Measurements from ENCODE around the gene DBH.

Gene DBH

DNA sequence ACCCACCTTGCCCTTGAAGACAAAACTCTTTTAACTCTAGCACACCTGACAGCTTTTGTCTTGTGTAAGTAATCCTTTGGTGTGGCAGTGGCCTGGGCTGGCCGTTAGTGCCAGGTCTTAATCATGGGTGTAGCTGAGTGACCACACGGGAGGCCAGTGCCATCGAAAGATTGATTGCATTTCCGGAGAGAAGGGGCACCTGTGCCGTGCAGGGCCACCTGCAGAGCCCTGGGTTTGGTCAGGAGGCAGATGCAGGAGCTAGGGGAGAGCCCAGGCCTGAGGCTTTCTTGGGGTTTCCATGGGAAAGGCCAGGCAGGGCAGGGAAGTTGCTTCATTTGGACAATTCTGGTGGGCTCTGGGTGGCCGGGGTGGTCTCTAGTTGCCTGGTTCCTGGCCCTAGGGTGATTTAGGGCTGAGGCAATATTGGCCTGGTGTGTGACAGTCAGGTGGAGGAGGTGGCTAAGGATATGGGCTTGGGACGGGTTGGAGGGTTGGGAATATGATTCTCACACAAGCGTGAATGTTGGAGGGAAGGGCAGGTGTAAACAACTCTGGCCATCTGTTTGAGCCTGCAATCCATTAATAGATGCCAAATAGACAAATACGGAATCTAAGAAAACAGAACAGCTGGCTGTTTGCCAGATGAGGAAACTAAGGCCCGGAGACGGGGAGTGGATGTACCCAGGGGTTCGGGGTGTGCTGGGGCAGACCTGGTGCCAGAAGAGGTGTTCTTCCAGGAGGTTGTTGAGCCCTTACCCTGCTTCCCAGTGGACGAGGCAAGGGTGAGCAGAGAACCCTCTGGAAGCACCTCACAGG lies 4.6 kb downstream of the DBH start:
- no peak overlapping the region for H3K4me3 ChIP-seq (replicated peaks; ENCODE audit: low read depth, low read length)
- TF ChIP-seq, protein P1, sequence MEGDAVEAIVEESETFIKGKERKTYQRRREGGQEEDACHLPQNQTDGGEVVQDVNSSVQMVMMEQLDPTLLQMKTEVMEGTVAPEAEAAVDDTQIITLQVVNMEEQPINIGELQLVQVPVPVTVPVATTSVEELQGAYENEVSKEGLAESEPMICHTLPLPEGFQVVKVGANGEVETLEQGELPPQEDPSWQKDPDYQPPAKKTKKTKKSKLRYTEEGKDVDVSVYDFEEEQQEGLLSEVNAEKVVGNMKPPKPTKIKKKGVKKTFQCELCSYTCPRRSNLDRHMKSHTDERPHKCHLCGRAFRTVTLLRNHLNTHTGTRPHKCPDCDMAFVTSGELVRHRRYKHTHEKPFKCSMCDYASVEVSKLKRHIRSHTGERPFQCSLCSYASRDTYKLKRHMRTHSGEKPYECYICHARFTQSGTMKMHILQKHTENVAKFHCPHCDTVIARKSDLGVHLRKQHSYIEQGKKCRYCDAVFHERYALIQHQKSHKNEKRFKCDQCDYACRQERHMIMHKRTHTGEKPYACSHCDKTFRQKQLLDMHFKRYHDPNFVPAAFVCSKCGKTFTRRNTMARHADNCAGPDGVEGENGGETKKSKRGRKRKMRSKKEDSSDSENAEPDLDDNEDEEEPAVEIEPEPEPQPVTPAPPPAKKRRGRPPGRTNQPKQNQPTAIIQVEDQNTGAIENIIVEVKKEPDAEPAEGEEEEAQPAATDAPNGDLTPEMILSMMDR (IDR thresholded peaks at IDR 0.05; ENCODE audit: low read depth, low read length, missing control alignments), result no peak
- no peak for DNase-seq (ENCODE audit: extremely low read depth, low read depth)

DNA sequence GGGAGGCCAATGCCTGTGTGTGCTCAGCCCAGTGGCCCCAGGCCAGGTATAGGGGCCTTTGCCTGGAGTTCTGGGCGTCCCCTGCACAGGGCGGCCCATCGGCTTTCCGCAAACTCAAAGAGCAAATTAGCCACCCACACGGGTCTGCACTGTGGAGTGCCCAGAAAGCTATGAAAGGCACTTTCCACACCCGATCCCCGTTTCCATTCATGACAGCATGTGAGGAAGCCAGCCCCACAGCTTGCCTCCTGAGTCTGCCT lies 5.2 kb downstream of the DBH start:
- no peak overlapping the region for H3K4me3 ChIP-seq (replicated peaks; ENCODE audit: low read depth, low read length)
- DNase-seq (ENCODE audit: extremely low read depth, low read depth), result no peak
- TF ChIP-seq, protein P1 (IDR thresholded peaks at IDR 0.05; ENCODE audit: low read depth, low read length, missing control alignments), result no peak

DNA sequence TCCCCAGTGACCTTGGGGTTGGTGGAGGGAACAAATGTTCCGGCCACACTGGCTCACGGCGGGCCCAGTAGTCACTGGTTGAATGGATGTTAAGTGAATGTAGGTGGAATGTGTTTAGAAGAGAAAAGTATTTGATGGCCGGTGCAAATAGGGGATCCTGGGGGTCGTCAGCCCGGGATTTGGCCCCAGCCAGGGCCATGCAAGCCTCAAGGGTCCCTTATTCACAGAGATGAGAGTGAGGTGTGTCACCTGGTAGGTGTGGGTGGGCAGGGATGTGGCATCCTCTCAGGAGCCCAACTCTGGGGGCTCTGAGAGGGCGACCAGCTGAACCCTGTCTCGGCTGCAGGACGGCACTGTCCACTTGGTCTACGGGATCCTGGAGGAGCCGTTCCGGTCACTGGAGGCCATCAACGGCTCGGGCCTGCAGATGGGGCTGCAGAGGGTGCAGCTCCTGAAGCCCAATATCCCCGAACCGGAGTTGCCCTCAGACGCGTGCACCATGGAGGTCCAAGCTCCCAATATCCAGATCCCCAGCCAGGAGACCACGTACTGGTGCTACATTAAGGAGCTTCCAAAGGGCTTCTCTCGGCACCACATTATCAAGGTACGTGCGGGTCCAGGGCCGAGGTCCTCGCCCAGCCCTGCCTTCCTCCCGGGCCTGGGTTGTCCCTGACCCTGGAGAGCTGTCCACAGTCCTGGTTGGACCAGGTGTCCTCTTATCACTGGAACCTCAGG lies 5.9 kb downstream of the DBH start:
- no peak overlapping the region for H3K4me3 ChIP-seq (replicated peaks; ENCODE audit: low read depth, low read length)
- TF ChIP-seq, protein P1 (IDR thresholded peaks at IDR 0.05; ENCODE audit: low read depth, low read length, missing control alignments), result no peak
- DNase-seq (ENCODE audit: extremely low read depth, low read depth), result no peak

DNA sequence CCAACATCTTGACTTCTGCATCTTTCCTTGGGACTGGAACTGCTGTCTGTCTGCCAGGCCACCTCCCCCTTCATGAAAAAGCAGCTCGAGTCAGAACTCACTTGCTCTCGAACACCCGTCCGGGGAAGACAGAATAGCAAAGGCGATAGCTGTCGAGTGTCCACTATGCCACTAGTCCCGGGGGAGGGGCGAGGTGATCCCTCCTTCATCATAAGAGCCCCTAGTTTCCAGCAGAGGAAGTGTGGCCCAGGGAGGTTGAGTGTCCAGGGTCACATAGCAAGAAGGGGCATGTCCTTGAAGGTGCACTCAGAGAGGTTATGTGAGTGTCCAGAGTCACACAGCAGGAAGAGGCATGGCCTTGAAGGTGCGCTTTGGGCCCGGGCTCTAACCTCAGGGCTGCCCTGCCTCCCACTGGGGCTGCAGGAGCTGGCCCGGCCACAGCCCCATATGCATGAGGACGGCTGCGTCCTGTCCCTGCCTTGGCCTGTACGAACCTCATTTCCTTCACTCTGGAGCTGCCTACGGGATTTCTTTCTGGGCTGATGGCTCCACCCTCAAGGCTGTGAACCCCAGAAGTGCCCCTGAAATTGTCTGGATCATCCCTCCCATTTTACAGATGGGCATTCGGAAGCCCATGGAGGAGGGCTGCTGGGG lies 6.7 kb downstream of the DBH start:
- no peak for DNase-seq (ENCODE audit: extremely low read depth, low read depth)
- no peak overlapping the region for H3K4me3 ChIP-seq (replicated peaks; ENCODE audit: low read depth, low read length)
- TF ChIP-seq, protein P1 (IDR thresholded peaks at IDR 0.05; ENCODE audit: low read depth, low read length, missing control alignments), result no peak

DNA sequence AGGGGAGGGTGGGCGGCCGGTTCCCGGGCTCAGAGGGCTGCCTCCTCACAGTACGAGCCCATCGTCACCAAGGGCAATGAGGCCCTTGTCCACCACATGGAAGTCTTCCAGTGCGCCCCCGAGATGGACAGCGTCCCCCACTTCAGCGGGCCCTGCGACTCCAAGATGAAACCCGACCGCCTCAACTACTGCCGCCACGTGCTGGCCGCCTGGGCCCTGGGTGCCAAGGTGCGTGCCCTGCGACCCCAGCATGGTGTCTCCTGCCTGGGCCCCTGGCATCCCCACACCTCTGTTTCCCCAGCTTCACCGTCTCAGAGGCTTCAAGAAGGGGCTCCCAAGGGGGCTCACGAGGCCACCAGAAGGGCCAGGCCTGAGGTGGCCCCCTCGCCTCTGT lies 7.2 kb downstream of the DBH start:
- TF ChIP-seq, protein P1 (IDR thresholded peaks at IDR 0.05; ENCODE audit: low read depth, low read length, missing control alignments), result no peak
- no peak overlapping the region for H3K4me3 ChIP-seq (replicated peaks; ENCODE audit: low read depth, low read length)
- DNase-seq (ENCODE audit: extremely low read depth, low read depth), result no peak

DNA sequence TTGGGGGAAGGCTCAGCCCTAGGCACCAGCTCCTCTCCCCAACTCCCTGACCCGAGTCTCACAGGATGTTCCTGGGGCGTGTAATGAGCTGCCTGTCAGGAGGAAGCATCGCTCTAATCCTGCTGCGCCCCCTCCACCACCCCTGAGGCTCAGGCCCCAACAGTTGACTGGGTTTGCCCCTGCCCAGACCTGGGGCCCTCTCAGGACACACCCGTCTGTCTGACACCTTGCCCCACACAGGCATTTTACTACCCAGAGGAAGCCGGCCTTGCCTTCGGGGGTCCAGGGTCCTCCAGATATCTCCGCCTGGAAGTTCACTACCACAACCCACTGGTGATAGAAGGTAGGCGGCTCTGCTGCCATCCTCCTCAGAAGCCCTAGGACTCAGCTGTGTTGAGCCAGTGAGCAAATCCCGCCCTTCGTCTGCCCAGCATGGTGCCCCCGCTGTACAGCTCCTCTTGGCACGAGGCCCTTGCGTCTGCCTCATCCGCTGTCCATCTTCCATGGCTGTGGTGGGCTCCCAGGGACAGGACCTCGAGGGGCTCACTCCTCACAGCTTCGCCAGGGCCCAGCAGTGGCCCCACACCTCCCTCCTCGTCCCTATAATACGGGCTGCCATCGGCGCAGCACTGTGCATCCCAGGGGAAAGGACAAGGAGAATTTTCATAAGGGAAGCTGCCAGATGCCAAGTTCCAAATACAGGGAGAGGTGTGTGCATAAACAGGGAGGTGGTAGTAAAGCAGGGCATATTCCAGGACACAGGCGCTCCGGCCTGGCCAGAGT lies 8.0 kb downstream of the DBH start:
- no peak for DNase-seq (ENCODE audit: extremely low read depth, low read depth)
- TF ChIP-seq, protein P1 (IDR thresholded peaks at IDR 0.05; ENCODE audit: low read depth, low read length, missing control alignments), result no peak
- H3K4me3 ChIP-seq (replicated peaks; ENCODE audit: low read depth, low read length), result no peak overlapping the region

Data from HFF-Myc (cell line).